GM12878 (cell line): ENCODE data around the gene UBXN6. TPM values are rescaled to one million over a fixed set of nuclear protein-coding genes. Genes with fewer than 3 reads are reported as not detected.

Experiments
- BRCA1 ChIP-seq: IDR thresholded peaks from 2 replicates; pipeline ENCODE4 v1.6.1; 2011; ENCODE audit warnings: low read depth, low read length, improper control_type of control experiment
- CBX5 ChIP-seq: sonication (generic); IDR thresholded peaks from 2 replicates; pipeline ENCODE4 v1.6.1; 2016; ENCODE audit warnings: low read depth, moderate library complexity, mild to moderate bottlenecking, inconsistent platforms
- GABPA ChIP-seq: IDR thresholded peaks from 2 replicates; pipeline ENCODE4 v1.6.1; 2014; ENCODE audit warnings: antibody characterized with exemption, low read depth, mild to moderate bottlenecking, inconsistent platforms
- JUND ChIP-seq: IDR thresholded peaks from 2 replicates; pipeline ENCODE4 v1.6.1; 2012; ENCODE audit warnings: low read depth, mild to moderate bottlenecking, low read length, improper control_type of control experiment, moderate library complexity
- KDM1A ChIP-seq: fragments of 200-600 bp; sonication (generic); IDR thresholded peaks from 2 replicates; pipeline ENCODE4 v1.6.1; 2016; ENCODE audit warnings: borderline replicate concordance
- LARP7 ChIP-seq: fragments of 450-650 bp; IDR thresholded peaks from 2 replicates; pipeline ENCODE4 v1.6.1; 2017; ENCODE audit warnings: mild to moderate bottlenecking
- MTA2 ChIP-seq: fragments of 450-650 bp; IDR thresholded peaks from 2 replicates; pipeline ENCODE4 v1.6.1; 2016; ENCODE audit warnings: low read depth, mild to moderate bottlenecking, moderate library complexity
- NBN ChIP-seq: fragments of 450-650 bp; IDR thresholded peaks from 2 replicates; pipeline ENCODE4 v1.6.1; 2016
- NR2C2 ChIP-seq: IDR thresholded peaks from 2 replicates; pipeline ENCODE4 v1.6.1; 2011; ENCODE audit warnings: borderline replicate concordance, low read depth; ENCODE audit not compliant: control insufficient read depth, insufficient read length
- NRF1 ChIP-seq: conservative IDR thresholded peaks from 2 replicates; pipeline ENCODE4 v1.6.1; 2011; ENCODE audit warnings: mild to moderate bottlenecking, low read depth, low read length, improper control_type of control experiment
- PAX5 ChIP-seq: IDR thresholded peaks from 2 replicates; pipeline ENCODE4 v1.6.1; 2011; ENCODE audit warnings: low read depth, low read length, borderline replicate concordance
- PML ChIP-seq: IDR thresholded peaks from 2 replicates; pipeline ENCODE4 v1.6.1; 2012; ENCODE audit warnings: low read length, inconsistent platforms
- RAD21 ChIP-seq: IDR thresholded peaks from 2 replicates; pipeline ENCODE4 v1.6.1; 2011; ENCODE audit warnings: mild to moderate bottlenecking, low read depth, low read length, moderate library complexity; ENCODE audit not compliant: insufficient read depth
- SUZ12 ChIP-seq: fragments of 200-600 bp; sonication (generic); IDR thresholded peaks from one replicate; pipeline ENCODE4 v1.6.1; 2018; ENCODE audit warnings: antibody characterized with exemption, mild to moderate bottlenecking; ENCODE audit not compliant: unreplicated experiment
- TCF7 ChIP-seq: IDR thresholded peaks from 2 replicates; pipeline ENCODE4 v1.6.1; 2014; ENCODE audit warnings: antibody characterized with exemption, borderline replicate concordance
- ZNF274 ChIP-seq: IDR thresholded peaks from one replicate; pipeline ENCODE4 v1.8.0; 2011; ENCODE audit not compliant: insufficient read length, insufficient read depth
- ZNF384 ChIP-seq: IDR thresholded peaks from 2 replicates; pipeline ENCODE4 v1.6.1; 2012; ENCODE audit warnings: low read depth, mild to moderate bottlenecking, low read length, improper control_type of control experiment, borderline replicate concordance
- ZNF622 ChIP-seq: fragments of 450-650 bp; IDR thresholded peaks from 2 replicates; pipeline ENCODE4 v1.6.1; 2017; ENCODE audit warnings: mild to moderate bottlenecking, inconsistent platforms
- polyA plus RNA-seq, 11 experiments: library from polyadenylated mRNA; depleted of rRNA in 4 of 11; unstranded in 6 of 11; stranded (reverse) in 5 of 11; fragments of >200 nt; fragmentation: Nextera tagmentation in 4 of 11; fragmentation: Illumina TruSeq in 1 of 11; extraction: Ambion mirVana in 4 of 11; extraction: Trizol in 1 of 11; gene quantifications; 1 replicate in 1 of 11; 2 replicates in 10 of 11; pipeline versions ENCODE4 v1.2.1 to v1.2.3, GENCODE V29; 2011 to 2016; ENCODE audit warnings: inconsistent platforms in 2 of 11, missing spikeins in 2 of 11, low read depth in 1 of 11
- total RNA-seq, 4 experiments: library from RNA; depleted of rRNA in 3 of 4; stranded (reverse); fragments of >200 nt in 3 of 4; fragmentation: Illumina TruSeq in 1 of 4; extraction: Trizol in 1 of 4; gene quantifications; 2 replicates each; pipeline versions ENCODE4 v1.2.1 to v1.2.3, GENCODE V29; 2013 to 2021
- TF ChIP-seq, protein P1 (sequence below): fragments of 450-650 bp; IDR thresholded peaks from 2 replicates; pipeline ENCODE4 v1.6.1; 2018; ENCODE audit warnings: borderline replicate concordance, mild to moderate bottlenecking; ENCODE audit not compliant: partially characterized antibody
- TF ChIP-seq, protein P2 (sequence below): fragments of 150-350 bp; IDR thresholded peaks from 2 replicates; pipeline ENCODE4 v1.6.1; 2016; ENCODE audit warnings: low read depth, low read length
- TF ChIP-seq, protein P3 (sequence below): IDR thresholded peaks from 2 replicates; pipeline ENCODE4 v1.6.1; 2011; ENCODE audit warnings: borderline replicate concordance, low read depth, mild to moderate bottlenecking, moderate library complexity, mixed read lengths, low read length; ENCODE audit not compliant: insufficient read depth; ENCODE audit errors: extremely low read length
- TF ChIP-seq, protein P4 (sequence below): IDR thresholded peaks from 2 replicates; pipeline ENCODE4 v1.6.1; 2012; ENCODE audit warnings: low read depth, low read length, improper control_type of control experiment
- TF ChIP-seq, protein P5 (sequence below): IDR thresholded peaks from 2 replicates; pipeline ENCODE4 v1.6.1; 2012; ENCODE audit warnings: low read depth, low read length, improper control_type of control experiment

UBXN6 gene
- total and polyA plus RNA-seq, 10 of the 15 experiments (the other 5 are each of a cell fraction or from before 2014, with no cell fraction given), result 0.47 to 50.8 (median 13.0) TPM

DNA sequence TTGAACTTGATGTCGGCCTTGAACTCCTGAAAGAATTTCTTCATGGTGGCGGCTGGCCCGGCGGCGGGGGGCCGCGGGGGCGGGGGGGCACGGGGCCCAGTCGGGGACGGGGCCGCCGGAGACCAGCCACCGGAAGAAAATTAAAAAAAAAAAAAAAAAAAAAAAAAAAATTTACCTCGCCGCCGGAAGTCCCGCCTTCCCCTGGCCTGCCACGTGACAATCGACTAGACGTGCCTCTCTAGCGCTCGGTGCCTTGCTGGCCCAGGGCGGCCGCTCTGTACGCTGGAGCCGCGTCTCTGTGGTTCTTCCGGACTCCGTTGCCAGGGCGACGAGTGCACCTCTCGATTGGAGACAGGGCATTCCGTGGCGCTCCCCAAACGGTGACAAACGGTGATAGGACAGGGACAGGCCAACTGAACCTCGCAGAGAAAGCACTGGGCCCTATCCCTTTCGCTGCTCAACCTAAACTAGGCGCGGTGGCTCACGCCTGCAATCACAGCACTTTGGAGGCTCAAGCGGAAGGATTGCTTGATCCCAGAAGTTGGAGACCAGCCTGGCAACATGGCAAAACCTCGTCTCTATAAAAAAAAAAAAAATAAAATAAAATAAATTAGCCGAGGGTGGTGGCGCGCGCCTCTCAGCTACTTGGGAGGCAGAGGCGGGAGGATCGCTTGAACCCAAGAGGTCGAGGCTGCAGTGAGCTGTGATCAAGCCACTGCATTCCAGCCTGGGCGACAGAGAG is at the start of gene UBXN6 (continued):
- TF ChIP-seq, protein P1, sequence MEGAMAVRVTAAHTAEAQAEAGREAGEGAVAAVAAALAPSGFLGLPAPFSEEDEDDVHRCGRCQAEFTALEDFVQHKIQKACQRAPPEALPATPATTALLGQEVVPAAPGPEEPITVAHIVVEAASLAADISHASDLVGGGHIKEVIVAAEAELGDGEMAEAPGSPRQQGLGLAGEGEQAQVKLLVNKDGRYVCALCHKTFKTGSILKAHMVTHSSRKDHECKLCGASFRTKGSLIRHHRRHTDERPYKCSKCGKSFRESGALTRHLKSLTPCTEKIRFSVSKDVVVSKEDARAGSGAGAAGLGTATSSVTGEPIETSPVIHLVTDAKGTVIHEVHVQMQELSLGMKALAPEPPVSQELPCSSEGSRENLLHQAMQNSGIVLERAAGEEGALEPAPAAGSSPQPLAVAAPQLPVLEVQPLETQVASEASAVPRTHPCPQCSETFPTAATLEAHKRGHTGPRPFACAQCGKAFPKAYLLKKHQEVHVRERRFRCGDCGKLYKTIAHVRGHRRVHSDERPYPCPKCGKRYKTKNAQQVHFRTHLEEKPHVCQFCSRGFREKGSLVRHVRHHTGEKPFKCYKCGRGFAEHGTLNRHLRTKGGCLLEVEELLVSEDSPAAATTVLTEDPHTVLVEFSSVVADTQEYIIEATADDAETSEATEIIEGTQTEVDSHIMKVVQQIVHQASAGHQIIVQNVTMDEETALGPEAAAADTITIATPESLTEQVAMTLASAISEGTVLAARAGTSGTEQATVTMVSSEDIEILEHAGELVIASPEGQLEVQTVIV, result no peak
- no peak for TF ChIP-seq ZNF274
- no peak for TF ChIP-seq MTA2
- TF ChIP-seq, protein P2, sequence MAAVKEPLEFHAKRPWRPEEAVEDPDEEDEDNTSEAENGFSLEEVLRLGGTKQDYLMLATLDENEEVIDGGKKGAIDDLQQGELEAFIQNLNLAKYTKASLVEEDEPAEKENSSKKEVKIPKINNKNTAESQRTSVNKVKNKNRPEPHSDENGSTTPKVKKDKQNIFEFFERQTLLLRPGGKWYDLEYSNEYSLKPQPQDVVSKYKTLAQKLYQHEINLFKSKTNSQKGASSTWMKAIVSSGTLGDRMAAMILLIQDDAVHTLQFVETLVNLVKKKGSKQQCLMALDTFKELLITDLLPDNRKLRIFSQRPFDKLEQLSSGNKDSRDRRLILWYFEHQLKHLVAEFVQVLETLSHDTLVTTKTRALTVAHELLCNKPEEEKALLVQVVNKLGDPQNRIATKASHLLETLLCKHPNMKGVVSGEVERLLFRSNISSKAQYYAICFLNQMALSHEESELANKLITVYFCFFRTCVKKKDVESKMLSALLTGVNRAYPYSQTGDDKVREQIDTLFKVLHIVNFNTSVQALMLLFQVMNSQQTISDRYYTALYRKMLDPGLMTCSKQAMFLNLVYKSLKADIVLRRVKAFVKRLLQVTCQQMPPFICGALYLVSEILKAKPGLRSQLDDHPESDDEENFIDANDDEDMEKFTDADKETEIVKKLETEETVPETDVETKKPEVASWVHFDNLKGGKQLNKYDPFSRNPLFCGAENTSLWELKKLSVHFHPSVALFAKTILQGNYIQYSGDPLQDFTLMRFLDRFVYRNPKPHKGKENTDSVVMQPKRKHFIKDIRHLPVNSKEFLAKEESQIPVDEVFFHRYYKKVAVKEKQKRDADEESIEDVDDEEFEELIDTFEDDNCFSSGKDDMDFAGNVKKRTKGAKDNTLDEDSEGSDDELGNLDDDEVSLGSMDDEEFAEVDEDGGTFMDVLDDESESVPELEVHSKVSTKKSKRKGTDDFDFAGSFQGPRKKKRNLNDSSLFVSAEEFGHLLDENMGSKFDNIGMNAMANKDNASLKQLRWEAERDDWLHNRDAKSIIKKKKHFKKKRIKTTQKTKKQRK, result no peak
- TF ChIP-seq RAD21, result no peak
- no peak for TF ChIP-seq KDM1A
- no peak for TF ChIP-seq ZNF622
- no peak for TF ChIP-seq NRF1
- TF ChIP-seq LARP7, result peak; percentile 74; the same call in 1 of the 2 replicates
- no peak for TF ChIP-seq TCF7
- peak; percentile 78 for TF ChIP-seq NBN
- TF ChIP-seq GABPA, result peak; percentile 93
- TF ChIP-seq PML, result no peak
- TF ChIP-seq JUND, result no peak
- TF ChIP-seq SUZ12, result no peak
- peak; percentile 97 for TF ChIP-seq ZNF384
- no peak for TF ChIP-seq BRCA1
- no peak for TF ChIP-seq CBX5
- TF ChIP-seq PAX5, result 0 out of 2 replicates have a peak, but pooled peaks have one; percentile 40
- TF ChIP-seq, protein P3, sequence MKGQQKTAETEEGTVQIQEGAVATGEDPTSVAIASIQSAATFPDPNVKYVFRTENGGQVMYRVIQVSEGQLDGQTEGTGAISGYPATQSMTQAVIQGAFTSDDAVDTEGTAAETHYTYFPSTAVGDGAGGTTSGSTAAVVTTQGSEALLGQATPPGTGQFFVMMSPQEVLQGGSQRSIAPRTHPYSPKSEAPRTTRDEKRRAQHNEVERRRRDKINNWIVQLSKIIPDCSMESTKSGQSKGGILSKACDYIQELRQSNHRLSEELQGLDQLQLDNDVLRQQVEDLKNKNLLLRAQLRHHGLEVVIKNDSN, result peak; percentile 93
- TF ChIP-seq, protein P4, sequence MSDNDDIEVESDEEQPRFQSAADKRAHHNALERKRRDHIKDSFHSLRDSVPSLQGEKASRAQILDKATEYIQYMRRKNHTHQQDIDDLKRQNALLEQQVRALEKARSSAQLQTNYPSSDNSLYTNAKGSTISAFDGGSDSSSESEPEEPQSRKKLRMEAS, result peak; percentile 84
- TF ChIP-seq NR2C2, result no peak
- TF ChIP-seq, protein P5, sequence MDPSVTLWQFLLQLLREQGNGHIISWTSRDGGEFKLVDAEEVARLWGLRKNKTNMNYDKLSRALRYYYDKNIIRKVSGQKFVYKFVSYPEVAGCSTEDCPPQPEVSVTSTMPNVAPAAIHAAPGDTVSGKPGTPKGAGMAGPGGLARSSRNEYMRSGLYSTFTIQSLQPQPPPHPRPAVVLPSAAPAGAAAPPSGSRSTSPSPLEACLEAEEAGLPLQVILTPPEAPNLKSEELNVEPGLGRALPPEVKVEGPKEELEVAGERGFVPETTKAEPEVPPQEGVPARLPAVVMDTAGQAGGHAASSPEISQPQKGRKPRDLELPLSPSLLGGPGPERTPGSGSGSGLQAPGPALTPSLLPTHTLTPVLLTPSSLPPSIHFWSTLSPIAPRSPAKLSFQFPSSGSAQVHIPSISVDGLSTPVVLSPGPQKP, result peak; percentile 96
